NT2/D1 (cell line): ENCODE results near the gene ZNF516.

Source experiments
- SUZ12 ChIP-seq: IDR thresholded peaks from 2 replicates; pipeline ENCODE4 v1.6.1; 2011; ENCODE audit not compliant: insufficient read length, insufficient read depth; ENCODE audit errors: extremely low read depth
- ZNF274 ChIP-seq: IDR thresholded peaks from 2 replicates; pipeline ENCODE4 v1.6.1; 2011; ENCODE audit warnings: mild to moderate bottlenecking, low read depth, low read length

DNA sequence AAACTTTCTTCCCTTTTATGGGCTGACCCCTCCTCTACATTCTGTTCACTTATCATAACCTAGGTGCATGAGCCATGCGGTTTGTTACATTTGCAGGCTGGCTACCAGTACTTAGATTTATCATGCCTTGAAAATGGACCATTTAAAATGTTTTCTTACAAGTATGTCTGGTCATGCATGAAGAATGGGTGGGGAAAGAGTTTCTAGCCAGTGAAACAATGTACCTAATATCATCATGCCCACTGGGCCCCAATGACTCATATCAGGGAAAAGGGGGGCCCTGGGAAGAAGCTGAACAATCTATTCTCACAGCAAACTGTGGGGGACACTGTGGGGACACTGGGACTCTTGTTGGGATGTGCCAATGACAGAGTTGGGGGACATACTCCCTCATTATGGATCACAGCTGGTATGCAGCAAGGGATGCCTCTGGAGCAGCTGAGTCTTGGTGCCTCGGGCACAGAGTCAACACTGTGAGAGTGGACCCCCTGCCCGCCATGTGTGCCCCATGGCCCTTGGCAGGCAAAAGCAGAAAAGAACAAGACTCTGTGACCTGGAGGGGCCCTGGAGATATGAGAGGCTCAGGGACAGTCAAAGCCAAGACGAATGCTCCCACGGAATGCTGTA, 156.3 kb downstream of the ZNF516 start:
- no peak for TF ChIP-seq ZNF274
- TF ChIP-seq SUZ12: no peak
